Fibroblast of lung (primary cell): ENCODE measurements around the gene PGD. TPM values are rescaled to one million over a fixed set of nuclear protein-coding genes. Genes with fewer than 3 reads are reported as not detected.

Source experiments
- DNase-seq, 2 donors: peaks; one replicate each; pipeline versions ENCODE4 v3.0.0 to v3.0.0-alpha.2; 2010; ENCODE audit warnings: low read depth in 2 of 2
- H2AFZ ChIP-seq: 2 replicates; pipeline ENCODE4 v1.5.1; 2012; ENCODE audit warnings: low read length, control low read depth, inconsistent platforms
- H3K27ac ChIP-seq: 2 replicates; pipeline ENCODE4 v1.5.1; 2011; ENCODE audit warnings: low read length, control low read depth; ENCODE audit not compliant: insufficient read depth
- H3K27me3 ChIP-seq: 2 replicates; pipeline ENCODE4 v1.5.1; 2011; ENCODE audit warnings: mild to moderate bottlenecking, low read length; ENCODE audit not compliant: control insufficient read depth, insufficient read depth
- H3K36me3 ChIP-seq: 2 replicates; pipeline ENCODE4 v1.5.1; 2011; ENCODE audit warnings: low read length; ENCODE audit not compliant: control insufficient read depth, insufficient read depth
- H3K4me1 ChIP-seq: 2 replicates; pipeline ENCODE4 v1.5.1; 2011; ENCODE audit warnings: low read length; ENCODE audit not compliant: control insufficient read depth, insufficient read depth; ENCODE audit errors: extremely low read depth
- H3K4me2 ChIP-seq: 2 replicates; pipeline ENCODE4 v1.5.1; 2011; ENCODE audit warnings: low read length, control low read depth; ENCODE audit not compliant: insufficient read depth; ENCODE audit errors: extremely low read depth
- H3K4me3 ChIP-seq, 4 experiments: fragments of 200-600 bp in 1 of 4; sonication (generic) in 1 of 4; replicated peaks in 1 of 4; 2 replicates each; pipeline ENCODE4 v1.5.1; 2011 to 2016; ENCODE audit warnings: low read length in 4 of 4, low read depth in 3 of 4, mild to moderate bottlenecking in 3 of 4, control low read depth in 2 of 4, inconsistent platforms in 1 of 4, mixed read lengths in 1 of 4; ENCODE audit not compliant: insufficient read depth in 1 of 4; ENCODE audit errors: control extremely low read depth in 1 of 4
- H3K79me2 ChIP-seq: 2 replicates; pipeline ENCODE4 v1.5.1; 2012; ENCODE audit warnings: mild to moderate bottlenecking, low read length, inconsistent platforms; ENCODE audit not compliant: control insufficient read depth, insufficient read depth
- H3K9ac ChIP-seq: 2 replicates; pipeline ENCODE4 v1.5.1; 2011; ENCODE audit warnings: mild to moderate bottlenecking, low read length, control low read depth; ENCODE audit not compliant: insufficient read depth
- H3K9me3 ChIP-seq: 2 replicates; pipeline ENCODE4 v1.5.1; 2012; ENCODE audit warnings: low read depth, low read length; ENCODE audit not compliant: control insufficient read depth, insufficient read depth
- H4K20me1 ChIP-seq: 2 replicates; pipeline ENCODE4 v1.5.1; 2011; ENCODE audit warnings: low read length; ENCODE audit not compliant: control insufficient read depth, insufficient read depth; ENCODE audit errors: extremely low read depth
- EZH2 ChIP-seq: IDR thresholded peaks from 2 replicates; pipeline ENCODE4 v1.5.1; 2012; ENCODE audit warnings: low read length, control low read depth, mild to moderate bottlenecking; ENCODE audit errors: missing control alignments
- polyA plus RNA-seq, 2 donors: library from polyadenylated mRNA; depleted of rRNA in 1 of 2; stranded (reverse) in 1 of 2; unstranded in 1 of 2; fragments of >200 nt; gene quantifications; 2 replicates each; pipeline ENCODE4 v1.2.1, GENCODE V29; 2011 to 2012; ENCODE audit warnings: missing spikeins in 1 of 2
- total RNA-seq: library from RNA; depleted of rRNA; stranded (reverse); fragments of >200 nt; gene quantifications from 2 replicates; pipeline ENCODE4 v1.2.1, GENCODE V29; 2014
- TF ChIP-seq, protein P1 (sequence below), 2 donors: IDR thresholded peaks in 1 of 2; conservative IDR thresholded peaks in 1 of 2; 1 replicate in 1 of 2; 2 replicates in 1 of 2; pipeline ENCODE4 v1.5.1; 2011 to 2012; ENCODE audit warnings: low read length in 2 of 2, control low read depth in 1 of 2, inconsistent platforms in 1 of 2, low read depth in 1 of 2, mild to moderate bottlenecking in 1 of 2

Gene PGD
- total and polyA plus RNA-seq, 2 donors (not counting 1 experiment from before 2014, with no cell fraction given), result 121 to 135 TPM

DNA sequence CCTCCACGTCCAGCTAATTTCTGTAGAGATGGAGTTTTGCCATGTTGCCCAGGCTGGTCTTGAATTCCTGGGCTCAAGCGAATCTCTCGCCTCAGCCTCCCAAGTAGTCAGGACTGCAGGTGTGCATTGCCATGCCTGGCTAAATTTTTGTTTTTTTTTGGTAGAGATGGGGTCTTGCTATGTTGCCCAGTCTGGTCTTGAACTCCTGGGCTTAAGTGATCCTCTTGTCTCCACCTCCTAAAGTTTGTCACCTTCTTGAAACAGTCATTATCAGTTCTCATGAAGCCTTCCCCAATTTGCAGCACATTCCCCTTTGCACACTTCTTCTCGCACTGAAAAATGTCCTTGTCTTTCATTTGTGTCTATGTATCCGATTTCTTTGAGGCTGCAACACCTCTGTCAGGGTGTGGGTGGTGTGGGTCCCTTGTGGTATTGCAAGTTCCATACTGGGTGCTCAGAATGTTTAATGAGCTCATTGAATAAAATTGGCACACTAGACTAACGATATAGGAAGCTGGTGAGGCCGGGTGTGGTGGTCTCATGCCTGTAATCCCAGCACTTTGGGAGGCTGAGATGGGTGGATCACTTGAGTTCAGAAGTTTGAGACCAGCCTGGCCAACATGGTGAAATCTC lies 48.0 kb downstream of the PGD start:
- TF ChIP-seq, protein P1, sequence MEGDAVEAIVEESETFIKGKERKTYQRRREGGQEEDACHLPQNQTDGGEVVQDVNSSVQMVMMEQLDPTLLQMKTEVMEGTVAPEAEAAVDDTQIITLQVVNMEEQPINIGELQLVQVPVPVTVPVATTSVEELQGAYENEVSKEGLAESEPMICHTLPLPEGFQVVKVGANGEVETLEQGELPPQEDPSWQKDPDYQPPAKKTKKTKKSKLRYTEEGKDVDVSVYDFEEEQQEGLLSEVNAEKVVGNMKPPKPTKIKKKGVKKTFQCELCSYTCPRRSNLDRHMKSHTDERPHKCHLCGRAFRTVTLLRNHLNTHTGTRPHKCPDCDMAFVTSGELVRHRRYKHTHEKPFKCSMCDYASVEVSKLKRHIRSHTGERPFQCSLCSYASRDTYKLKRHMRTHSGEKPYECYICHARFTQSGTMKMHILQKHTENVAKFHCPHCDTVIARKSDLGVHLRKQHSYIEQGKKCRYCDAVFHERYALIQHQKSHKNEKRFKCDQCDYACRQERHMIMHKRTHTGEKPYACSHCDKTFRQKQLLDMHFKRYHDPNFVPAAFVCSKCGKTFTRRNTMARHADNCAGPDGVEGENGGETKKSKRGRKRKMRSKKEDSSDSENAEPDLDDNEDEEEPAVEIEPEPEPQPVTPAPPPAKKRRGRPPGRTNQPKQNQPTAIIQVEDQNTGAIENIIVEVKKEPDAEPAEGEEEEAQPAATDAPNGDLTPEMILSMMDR (conservative IDR thresholded peaks at IDR 0.05 in 1 of 2, IDR thresholded peaks at IDR 0.05 in 1 of 2; ENCODE audit: low read depth in 1 of 2, low read length in 2 of 2), result no peak
- no peak for TF ChIP-seq EZH2
- Histone ChIP-seq H3K27me3 (no peaks in the 10 kb centered on the region), H3K4me2 (no peak overlapping the region), H3K36me3 (no peaks in the 10 kb centered on the region), H3K79me2 (no peaks in the 10 kb centered on the region), H2AFZ (no peak overlapping the region), H4K20me1 (no peaks in the 10 kb centered on the region), H3K9me3 (no peaks in the 10 kb centered on the region), H3K27ac (no peak overlapping the region), H3K4me1 (peaks cover 2% of the 10 kb centered on the region), H3K9ac (no peak overlapping the region), H3K4me3 (no peak overlapping the region)
- DNase-seq, result no peak

GRCh38 chr1:10449751-10450150 lies 50.9 kb downstream of the PGD start, which contains the start of gene CORT:
Gene CORT (plus strand): TSS chr1:10450031. CDS start chr1:10450224, 193 bp downstream.
- H3K36me3 ChIP-seq, result no peaks in the 10 kb centered on the region
- H3K4me3 ChIP-seq, result no peak within 1 kb of the TSS
- H4K20me1 ChIP-seq, result no peaks in the 10 kb centered on the region
- no peaks in the 10 kb centered on the region for H3K27me3 ChIP-seq
- H3K4me2 ChIP-seq, result peak within 1 kb of the TSS; percentile 68
- H3K4me1 ChIP-seq, result peaks cover 2% of the 10 kb centered on the region
- no peak within 1 kb of the TSS for H2AFZ ChIP-seq
- H3K27ac ChIP-seq, result peak within 1 kb of the TSS; percentile 39
- TF ChIP-seq, protein P1 (conservative IDR thresholded peaks at IDR 0.05 in 1 of 2, IDR thresholded peaks at IDR 0.05 in 1 of 2; ENCODE audit: low read depth in 1 of 2, low read length in 2 of 2), result no peak
- TF ChIP-seq EZH2, result no peak
- H3K9me3 ChIP-seq, result no peaks in the 10 kb centered on the region
- H3K9ac ChIP-seq, result no peak within 1 kb of the TSS
- no peaks in the 10 kb centered on the region for H3K79me2 ChIP-seq
- DNase-seq, result no peak

GRCh38 chr1:10450156-10450814 lies 51.4 kb downstream of the PGD start:
- no peaks in the 10 kb centered on the region for H3K79me2 ChIP-seq

More at GRCh38 chr1:10450156-10450814, 51.4 kb downstream of the PGD start:
- H3K27me3 ChIP-seq, result no peaks in the 10 kb centered on the region
- H3K36me3 ChIP-seq, result no peaks in the 10 kb centered on the region
- peak overlapping the region; percentile 39 for H3K27ac ChIP-seq
- H4K20me1 ChIP-seq, result no peaks in the 10 kb centered on the region
- H3K4me2 ChIP-seq, result peak overlapping the region; percentile 68
- peaks cover 2% of the 10 kb centered on the region for H3K4me1 ChIP-seq
- TF ChIP-seq, protein P1 (conservative IDR thresholded peaks at IDR 0.05 in 1 of 2, IDR thresholded peaks at IDR 0.05 in 1 of 2; ENCODE audit: low read depth in 1 of 2, low read length in 2 of 2), result no peak
- no peak for TF ChIP-seq EZH2
- H3K9me3 ChIP-seq, result no peaks in the 10 kb centered on the region
- H3K4me3 ChIP-seq, result no peak overlapping the region
- DNase-seq, result no peak
- H3K9ac ChIP-seq, result no peak overlapping the region
- H2AFZ ChIP-seq, result no peak overlapping the region
